Stimulated activated CD8-positive, alpha-beta memory T cell treated with anti-CD3 and anti-CD28 coated beads, Interleukin-2, amount 100 ng/mL, for 48 hours (primary cell): ENCODE results near the gene ARHGAP23.
A peak's percentile ranks its signal among the peaks of the same experiment; 100 is the strongest.

Experiments used
- DNase-seq, 2 donors: peaks; one replicate each; pipeline ENCODE4 v3.0.0-alpha.2; 2020; ENCODE audit warnings: low read depth in 2 of 2

Gene ARHGAP23

DNA sequence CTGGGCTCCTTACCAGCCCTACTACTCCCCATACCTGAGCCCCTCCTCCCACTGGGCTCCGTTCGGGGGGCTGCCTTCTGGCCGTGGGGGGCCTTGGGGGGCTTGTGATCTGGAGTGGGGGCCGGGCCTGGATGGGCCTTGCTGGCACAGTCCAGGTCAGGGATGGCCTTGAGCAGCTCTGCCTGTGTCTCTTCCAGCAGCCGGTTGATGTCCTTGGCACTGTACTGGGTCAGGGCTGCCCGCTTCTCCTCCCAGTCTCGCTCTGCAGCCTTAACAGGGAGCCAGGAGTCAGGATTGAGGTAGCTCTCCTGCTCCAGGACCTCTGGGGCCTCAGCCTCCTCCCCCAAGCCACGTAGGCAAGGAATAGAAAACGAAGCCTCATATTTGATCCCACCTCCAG lies 122.9 kb downstream of the ARHGAP23 start:
- no peak for DNase-seq

DNA sequence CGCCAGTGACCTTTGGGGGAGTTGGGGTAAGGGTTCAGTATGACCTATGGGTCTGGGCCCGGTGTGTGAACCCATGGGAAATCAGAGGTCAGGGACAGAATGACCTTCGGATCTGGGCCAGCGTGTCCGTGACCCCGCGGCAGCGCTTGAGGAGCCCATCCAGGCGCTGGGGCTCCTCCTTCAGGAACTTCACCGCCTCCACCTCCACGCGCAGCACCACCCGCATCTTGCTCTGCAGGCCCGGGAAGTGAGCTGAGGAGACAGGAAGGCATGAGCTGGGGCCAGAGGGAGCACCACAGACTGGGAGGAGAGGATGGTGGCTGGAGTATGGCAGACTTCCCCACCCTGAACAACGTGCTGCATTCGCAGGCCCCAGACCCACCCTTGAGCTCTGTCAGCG lies 124.1 kb downstream of the ARHGAP23 start:
- DNase-seq, result no peak

DNA sequence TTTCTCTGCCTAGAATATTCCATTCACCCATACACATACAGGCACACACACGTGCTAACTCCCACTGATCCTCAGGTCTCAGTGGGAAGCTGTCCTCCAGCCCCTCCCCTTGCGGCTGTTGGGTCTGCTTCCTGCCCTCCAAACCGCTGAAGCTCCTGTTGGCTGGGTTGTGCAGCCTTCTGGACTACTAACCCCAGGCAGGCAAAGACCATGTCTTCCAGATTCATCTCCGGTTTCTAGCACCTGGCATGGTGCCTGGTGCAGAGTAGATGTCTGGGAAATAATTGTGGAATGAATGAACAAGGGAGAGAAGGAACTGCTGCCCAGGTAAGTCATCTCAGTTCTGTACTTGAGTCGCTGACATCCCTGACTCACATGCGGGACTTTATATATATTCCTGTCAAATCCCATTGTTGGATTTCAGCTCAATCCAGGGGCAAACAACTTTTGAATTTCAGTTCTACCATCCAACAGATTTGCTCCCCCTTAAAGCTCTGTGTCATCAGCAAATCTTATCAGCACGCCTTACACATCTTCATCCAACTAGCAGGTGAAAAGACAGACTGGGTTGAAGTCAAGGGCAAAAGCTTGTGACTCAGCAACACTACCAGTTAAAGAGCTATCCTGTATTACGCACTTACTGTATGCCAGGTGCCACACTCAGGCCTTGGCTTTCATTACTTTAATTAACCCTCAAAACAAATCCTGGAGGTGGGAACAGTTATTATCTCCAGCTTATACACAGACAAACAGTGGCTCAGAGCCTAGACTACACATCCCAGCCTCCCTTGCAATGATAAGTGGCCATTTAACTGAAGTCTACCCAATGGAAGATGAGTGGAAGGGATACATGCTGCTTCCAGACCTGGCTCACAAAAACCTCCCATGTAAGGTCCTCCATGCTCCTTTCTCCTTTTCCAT lies 126.4 kb downstream of the ARHGAP23 start:
- DNase-seq, result no peak

DNA sequence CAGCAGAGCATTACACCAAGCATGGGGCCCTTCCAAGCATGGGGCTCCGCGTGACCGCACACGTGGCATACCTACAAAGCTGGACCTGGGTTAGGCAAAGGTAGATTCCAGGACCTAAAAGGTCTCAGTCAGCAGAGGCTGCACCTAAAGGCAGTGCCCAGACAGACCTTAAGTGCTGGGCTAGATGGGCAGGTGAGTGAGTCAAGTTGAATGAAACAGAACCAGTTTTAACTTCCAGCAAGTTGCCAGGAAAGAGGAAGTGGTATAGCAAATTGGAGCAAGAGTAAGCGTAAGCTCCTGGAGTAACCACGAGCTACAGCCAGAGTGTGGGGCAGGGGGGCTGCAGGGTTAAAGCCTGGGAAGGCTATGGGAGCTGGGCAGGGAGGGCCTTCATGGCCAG lies 128.0 kb downstream of the ARHGAP23 start:
- DNase-seq, result no peak

DNA sequence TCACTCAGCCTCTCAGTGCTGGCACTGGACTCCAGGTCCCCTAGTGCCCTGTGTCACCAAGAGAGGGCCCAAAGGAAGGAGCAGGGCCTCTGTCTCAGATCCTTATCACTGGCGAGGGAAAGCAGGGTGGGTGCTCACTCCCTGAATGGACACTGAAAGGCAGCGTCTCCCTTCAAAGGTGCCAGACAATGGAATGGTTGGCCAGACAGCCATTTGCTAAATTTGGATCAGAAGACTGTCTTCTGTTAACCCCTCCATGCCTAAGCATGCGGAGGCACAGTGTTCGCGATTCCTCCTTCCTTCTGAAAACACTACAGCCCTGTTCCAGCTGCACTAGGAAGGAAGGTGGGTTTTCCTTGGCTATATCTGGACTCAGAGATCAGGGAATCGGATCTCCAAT lies 129.1 kb downstream of the ARHGAP23 start:
- DNase-seq, result no peak

DNA sequence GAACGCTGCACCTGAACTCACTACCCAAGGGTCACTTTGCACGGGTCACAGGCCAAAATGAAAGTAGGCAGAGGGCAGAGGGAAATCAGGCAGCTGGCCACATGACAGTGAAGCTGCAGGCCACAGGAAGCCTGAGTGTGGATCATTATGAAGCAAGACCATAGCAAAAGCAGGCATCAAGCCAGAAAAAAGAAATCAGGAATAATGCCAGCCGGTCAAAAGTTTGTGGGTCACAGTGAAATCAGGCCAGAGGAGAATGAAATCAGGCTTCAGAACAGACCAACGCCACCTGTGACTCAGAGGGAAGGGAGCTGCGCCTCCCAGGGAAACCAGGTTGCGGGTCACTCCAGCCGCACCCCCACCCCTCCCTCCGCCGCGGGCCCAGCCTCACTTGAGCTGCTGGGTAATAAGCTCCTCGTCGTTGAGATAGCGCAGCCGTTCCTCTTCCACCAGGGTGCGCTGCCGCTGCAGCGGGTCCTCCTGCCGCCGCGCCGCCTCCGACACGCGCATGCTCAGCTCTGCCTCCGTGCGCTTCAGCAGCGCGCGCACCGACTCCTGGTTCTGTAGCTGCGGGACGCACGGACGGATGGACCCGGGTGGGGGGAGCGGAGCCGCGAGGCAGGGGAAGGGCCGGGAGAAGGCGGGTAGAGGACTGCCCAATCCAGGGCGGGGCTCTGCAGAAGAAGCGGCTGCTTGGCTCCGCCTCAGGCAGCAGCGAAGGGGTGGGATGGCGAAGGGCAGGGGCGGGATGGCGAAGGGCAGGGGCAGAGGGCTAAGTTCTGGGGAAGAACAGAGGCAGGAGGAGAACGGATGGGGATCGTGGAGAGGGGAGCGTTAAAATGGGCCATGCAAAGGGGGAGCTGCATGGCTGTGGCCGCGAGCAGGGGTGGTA lies 129.8 kb downstream of the ARHGAP23 start:
- DNase-seq, result peak; percentile 80 to 84

DNA sequence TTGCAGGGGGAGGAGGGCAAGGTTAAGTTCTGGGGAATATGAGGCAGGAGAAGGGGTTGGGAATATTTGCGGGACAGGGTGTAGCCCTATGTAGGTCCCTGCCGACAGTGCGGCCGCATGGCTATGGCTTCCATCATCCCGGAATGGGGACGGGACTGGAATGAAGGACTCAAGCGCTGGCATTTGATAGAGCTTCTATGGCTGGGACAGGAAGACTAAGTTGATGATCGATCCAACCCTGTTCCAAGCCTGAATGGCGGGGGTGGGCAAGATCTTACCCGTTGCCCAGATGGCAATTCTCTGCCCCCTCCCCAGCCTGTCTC lies 130.4 kb downstream of the ARHGAP23 start:
- DNase-seq, result no peak

DNA sequence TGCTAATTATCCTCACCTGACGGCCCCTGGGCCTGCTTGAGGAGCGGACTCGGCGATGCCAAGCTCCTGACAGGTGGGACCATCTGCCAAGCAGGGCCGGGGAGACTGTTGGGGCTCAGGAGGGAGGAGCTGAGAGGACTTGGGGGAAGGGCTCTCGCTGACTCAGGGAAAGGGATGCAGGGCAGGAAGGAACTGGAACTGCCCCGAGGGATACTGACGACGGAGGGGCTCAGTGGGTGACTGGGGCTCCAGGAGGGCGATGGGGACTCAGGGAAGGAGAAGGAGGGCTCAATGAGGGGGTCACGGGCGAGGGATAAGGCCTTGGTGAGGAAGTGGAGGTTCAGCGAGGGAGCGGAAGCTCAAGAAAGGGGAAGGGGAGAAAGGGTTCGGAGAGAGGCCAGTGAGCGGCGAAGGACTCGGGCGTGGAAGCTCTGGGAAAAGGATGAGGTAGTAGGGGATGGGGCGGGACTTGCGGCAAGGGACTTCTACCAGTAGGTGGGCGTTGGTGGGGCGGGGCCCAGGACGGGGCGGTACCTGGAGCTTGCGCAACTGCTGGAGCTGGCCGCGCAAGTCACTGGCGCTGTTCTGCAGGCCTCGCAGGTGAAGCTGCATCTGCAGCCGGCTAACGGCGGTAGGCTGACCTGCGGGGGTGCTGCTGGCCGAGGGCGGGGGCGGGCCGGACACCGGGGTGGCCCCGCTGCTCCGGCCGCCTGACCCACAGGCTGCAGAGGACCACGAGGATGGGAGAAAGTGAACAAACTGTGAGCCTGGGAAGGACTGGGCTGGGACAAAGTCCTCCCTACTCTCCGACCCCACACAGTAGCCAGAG lies 131.0 kb downstream of the ARHGAP23 start:
- DNase-seq, result peak; percentile 79 to 90

DNA sequence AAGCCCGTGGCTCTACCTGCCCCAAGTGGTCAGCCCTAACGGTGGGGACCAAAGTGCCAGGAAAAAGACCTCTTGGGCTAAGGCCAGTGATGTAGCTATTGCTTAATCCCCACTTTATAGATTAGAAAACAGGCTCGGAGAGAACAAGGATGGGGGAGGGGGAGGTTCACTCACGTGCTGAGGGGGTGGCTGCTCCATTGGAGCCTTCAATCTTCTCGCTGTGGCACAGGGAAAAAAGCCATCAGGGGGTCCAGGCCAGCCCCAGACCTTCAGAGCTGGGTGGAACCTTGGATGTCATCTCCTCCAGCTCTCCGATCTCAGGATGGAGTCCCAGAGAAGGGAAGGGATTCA lies 131.6 kb downstream of the ARHGAP23 start:
- no peak for DNase-seq

DNA sequence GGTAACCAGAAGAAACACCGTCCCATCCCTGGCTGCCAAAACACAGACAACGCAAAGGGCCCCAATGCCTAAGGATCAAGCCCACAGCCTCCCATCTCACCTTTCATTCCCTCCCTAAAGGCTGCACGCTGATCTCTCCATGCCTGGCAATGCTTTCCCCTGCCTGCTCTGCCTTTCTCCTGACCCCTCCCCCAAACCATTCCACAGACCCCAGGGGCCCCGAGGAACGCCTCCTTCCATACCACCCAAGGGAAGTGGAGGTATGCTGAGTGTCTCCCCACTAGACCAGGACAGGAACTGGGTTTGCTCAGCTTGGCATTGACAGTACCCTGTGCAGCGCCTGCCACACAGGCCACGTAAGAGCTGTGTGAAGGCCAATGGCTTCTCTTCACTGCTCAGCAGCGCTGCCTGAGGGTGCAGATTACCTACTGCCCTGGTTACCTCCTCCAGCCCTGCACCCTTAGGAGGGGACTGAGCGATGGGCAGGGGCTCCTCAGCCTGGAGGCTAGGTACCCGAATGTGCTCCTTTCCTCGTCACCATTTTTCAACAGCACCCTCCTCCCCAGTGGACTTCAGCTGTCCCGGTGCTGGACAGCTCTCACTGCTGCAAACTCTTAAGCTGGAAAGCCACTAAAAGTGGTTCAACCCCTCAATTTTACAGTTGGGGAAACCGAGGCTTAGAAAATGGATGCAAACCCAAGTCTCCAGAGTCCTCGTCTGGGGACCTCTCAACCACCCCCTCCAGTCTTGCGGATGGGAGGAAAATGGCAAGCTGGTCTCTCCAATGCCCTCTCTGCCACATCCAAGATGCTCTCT lies 132.4 kb downstream of the ARHGAP23 start:
- no peak for DNase-seq

DNA sequence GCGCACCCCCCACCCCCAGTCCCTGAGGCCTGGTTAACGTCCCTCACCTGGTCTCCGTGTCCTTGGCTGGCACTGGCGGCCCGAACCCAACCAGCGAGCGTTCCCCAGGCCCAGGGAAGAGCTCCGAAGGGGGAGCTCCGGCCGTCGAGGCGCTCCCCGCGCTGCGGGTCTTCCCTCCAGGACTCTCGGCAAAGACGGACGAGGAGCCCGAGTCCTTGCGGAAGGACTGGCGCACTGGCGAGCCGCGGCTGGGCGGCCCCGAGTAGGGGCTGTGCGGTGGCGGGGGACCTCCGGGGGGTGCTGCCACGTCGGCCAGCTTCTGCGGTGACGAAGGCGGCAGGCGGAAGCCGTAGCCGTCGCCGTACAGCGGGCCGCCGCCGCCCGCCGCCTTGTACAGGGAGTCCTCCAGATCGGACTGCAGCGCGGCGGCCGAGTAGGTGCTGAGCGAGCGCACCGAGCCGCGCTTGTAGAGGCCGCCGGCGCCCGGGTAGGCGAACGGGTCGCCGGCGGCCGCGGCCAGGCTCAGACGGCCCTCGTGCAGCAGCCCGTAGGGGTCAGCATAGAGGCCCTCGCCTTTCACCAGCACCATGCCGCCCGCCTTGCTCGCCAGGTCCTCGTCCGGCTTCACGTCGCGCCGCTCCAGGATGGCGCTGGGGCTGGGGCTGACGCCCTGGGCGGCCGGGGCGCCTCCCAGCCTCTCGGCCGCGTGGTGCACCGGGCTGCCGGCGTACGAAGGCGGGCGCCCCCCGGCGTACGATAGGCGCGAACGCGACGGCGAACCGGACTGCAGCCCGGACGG lies 133.4 kb downstream of the ARHGAP23 start:
- DNase-seq, result no peak
